ENCODE results near the gene GNPNAT1.
"Not testable (repeated sequence)": the region's sequence is repeated elsewhere in the genome, so short reads cannot be mapped to it uniquely, and the experiment has no call there.

The GNPNAT1 gene

DNA sequence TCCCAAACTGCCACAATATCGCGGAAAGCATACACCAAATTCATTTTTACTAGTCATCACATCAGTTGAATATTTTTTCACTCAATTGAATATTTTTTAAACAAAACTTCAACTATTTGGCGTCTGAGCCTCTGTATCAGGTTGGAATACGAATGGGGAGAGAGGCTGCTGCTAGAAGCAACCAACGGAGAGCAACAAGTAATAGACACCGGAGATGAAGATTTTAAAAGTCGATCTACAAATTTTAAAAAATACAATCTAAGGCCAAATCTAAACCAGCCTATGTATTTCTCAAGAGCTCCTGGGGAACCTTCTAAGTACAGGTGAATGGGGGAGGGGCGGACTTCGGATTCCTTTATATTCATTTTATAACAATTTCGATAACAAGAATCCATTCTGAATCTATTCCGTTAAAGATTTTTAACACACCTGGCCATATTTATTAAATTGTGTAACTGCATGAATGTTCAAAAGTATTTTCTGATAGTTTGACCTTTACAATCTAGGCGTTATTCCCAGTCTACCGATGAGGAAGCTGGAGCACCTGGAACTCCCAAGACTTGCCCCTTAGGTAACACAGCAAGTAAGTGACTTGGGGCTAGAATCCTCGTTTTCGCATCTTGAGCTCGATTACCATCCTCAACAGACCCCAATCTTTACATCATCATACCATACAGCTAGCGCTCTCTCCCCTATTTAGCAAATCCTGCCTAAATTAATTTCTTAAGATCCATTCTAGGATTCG, 1.2 kb downstream of the GNPNAT1 start:
- no peak for DNase-seq (ENCODE audit: low read depth in 1 of 2, low spot score in 1 of 2)

DNA sequence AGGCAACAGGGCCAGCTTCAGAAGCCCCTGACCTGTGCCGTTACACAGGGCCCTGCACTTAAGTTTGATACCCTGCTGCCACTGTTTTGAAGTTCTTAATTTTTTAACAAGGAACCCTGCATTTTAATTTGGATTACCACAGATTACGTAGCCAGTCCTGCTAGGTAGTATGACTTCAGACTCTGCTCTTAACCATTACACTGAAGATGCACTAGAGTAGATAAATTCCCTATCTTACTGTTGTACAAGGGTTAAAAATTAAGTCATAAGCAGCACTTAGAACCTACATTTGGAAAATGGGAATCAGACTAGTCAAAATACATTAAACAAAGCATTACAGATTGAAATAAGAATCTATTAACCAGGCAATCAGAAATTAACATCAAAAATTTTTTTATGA, 2.3 kb downstream of the GNPNAT1 start:
- no peak for DNase-seq (ENCODE audit: low read depth in 1 of 2, low spot score in 1 of 2)

DNA sequence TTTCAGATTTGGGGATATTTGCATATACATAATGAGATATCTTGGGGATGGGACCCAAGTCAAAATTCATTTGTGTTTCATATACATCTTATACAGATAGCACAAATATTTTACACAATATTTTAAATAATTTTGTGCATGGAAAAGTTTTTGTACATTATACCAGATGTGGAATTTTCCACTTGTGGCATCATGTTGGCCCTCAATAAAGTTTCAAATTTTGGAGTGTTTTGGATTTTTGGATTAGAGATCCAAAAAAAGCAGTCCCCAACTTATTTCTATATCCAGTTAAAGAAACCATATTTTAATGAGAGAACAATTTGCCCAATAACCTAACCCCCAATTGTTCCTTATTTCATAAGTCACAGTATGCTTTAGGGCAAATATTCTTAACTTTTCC, 4.5 kb downstream of the GNPNAT1 start:
- no peak for DNase-seq (ENCODE audit: low read depth in 1 of 2, low spot score in 1 of 2)

DNA sequence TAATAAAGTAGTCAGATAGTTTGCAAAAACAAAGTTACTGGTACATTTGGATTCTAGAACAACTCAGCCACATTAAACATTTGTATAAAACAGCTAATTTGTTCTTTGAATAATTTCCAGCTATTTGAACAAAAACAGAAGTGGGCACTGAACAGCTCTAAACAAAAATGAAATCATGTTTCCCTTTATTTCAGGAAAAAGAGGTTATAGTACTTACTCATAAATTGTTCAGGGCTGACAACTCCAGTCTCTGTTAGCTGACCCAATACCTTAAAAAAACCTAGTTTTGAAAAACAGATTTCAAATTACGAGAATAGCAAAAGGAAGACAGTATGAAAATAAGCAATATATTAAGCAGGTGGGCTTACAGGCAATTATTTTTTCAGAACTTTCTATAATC, 8.2 kb downstream of the GNPNAT1 start:
- DNase-seq (ENCODE audit: low read depth in 1 of 2, low spot score in 1 of 2) = no peak

DNA sequence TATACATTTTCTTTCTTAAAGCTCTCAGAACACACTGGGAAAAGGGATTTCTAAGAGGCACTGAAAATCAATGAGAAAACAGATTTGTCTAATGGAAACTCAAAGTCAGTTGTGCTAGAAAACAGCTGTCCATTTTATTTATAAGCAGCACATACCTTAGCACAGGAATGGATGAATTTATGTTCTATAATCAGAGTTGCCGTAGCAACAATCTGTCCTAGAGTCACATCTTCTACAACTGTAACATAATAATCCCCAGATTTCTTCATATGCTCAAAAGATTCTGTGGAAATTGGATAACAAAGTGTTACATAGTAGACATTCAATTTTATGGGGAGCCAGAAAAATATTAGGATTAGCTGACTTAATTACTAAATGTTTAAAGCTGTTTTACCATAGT, 9.8 kb downstream of the GNPNAT1 start:
- no peak for DNase-seq (ENCODE audit: low read depth in 1 of 2, low spot score in 1 of 2)

DNA sequence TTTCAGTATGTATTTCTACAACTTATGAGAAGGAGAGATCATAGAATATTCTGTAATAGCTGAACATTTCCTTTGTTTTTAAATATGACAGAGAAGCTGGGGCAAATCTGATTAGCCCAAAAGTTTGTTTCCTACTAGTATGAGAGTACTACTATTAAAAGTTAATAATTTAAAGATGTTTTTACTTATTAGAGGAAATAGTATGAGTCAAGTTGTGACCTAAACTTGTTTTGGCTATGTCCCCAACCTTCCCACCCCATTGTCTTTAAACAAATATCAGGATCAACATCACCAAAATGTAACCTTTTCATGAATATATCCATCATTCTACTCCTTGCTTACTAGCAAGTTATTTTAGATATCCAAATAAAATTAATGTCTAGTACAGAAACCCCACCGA, 10.5 kb downstream of the GNPNAT1 start:
- DNase-seq (ENCODE audit: low read depth in 1 of 2, low spot score in 1 of 2) = no peak

DNA sequence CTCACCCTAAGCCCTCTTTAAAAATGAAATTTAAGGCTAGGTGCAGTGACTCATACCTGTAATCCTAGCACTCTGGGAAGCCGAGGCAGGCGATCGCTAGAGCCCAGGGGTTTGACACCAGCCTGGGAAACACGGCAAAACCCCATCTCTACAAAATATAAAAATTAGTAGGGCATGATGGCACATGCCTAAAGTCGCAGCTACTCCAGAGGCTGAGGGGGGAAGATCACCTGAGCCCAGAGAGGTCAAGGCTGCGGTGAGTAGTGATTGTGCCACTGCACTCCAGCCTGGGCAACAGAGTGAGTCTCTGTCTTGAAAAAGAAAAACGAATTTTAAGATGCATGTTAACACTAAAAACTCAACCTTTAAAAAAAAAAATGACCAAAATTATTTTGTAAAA, 12.7 kb downstream of the GNPNAT1 start:
- DNase-seq (ENCODE audit: low read depth in 1 of 2, low spot score in 1 of 2) = no peak

DNA sequence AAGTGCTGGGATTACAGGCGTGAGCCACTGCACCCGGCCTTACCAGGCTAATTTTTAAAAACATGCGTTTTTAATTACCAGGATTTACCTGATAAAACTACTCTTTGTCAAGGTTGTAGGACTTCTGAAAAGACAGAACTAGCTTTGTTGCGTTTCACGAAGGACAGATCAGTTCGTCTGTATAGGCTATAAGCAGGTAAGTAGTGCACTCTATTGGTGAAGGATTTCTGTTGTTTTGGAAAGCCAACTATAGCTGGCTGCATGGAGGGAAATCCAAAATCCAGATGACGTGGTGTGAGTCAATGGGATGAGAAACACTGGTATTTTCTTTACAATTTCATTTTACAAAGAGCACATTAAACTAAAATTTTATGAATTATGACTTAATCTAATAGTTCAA, 14.6 kb downstream of the GNPNAT1 start:
- DNase-seq (ENCODE audit: low read depth in 1 of 2, low spot score in 1 of 2) = no peak

DNA sequence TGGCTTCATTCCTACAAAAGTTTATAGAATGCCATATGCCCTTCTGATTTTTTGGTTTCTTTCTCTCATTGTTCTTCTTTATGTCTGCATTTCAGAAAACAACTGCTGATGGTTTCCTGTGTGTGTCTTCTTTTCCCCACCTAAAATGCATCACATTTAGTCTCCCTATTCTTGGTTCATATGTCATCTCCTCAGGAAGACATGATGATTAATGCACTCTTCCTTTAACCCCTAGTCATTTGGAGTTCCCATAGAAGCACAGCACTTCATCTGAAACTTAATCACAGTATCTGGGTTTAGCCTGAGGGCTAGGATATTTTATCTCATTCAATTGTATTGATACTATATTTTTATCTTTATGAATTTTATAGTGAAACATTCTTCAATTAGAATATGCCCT, 21.5 kb downstream of the GNPNAT1 start:
- DNase-seq (ENCODE audit: low read depth in 1 of 2, low spot score in 1 of 2) = no peak

DNA sequence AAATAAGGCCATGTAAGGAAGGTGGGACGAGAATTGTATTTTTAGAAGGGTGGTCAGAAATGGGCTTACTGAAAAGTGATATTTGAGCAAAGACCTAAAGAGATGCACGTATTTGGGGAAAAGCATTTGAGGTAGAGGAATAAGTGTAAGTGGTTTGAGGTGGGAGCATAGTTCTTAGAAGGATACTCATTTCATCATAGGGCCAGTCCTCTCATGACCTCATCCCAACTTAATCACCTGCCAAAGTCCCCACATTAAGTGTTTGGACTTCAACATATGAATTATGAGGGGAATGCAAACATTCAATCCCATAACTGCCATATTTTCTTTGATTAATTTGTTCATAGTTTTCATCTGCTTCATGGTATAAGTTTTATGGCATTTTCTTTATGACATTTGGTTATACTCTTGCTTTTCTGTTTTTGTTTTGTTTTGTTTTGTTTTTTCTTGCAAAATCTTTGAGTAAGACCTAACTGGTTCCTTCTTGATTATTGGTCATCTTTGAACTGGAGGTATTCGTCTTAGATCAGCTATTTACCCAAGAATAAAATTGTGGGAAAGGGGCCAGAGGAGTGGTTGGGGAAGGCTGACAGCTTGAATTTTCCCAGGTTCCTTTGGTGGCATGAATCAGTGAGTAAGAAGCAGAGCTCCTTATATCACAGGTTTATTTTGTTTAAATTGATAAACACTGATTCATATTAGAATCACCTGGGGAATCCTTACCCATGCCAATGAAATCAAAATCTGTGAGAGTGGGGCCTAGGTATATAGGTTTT, 24.2 kb downstream of the GNPNAT1 start:
- no peak for DNase-seq (ENCODE audit: low read depth in 1 of 2, low spot score in 1 of 2)

DNA sequence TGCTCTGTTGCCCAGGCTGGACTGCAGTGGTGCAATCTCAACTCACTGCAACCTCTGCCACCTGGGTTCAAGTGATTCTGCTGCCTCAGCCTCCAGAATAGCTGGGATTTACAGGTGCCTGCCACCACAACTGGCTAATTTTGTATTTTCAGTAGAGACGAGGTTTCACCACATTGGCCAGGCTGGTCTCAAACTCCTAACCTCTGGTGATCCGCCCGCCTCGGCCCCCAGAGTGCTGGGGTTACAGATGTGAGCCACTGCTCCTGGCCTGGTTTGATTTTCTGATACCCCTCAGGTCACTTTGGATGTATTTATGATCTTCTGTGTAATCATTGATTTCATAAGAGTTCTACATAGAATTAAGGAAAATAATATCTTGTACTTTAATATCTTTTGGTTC, 28.5 kb downstream of the GNPNAT1 start:
- not testable (repeated sequence) for DNase-seq (ENCODE audit: low read depth in 1 of 2, low spot score in 1 of 2)

DNA sequence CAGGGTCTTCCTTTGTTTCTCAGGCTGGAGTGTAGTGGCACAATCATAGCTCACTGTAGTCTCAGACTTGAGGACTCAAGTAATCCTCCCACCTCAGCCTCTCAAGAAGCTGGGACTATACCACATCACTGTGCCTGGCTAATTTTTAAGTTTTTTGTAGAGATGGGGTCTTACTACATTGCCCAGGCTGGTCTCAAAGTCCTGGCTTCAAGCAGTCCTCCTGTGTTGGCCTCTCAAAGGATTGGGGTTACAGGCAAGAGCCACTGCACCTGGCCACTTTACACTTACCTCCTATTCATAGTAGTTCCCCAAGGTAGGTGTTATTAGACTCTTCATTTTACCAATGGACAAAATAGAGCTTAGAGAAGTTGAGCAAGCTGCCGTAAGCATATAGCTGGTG, 32.3 kb downstream of the GNPNAT1 start:
- DNase-seq (ENCODE audit: low read depth in 1 of 2, low spot score in 1 of 2) = no peak

DNA sequence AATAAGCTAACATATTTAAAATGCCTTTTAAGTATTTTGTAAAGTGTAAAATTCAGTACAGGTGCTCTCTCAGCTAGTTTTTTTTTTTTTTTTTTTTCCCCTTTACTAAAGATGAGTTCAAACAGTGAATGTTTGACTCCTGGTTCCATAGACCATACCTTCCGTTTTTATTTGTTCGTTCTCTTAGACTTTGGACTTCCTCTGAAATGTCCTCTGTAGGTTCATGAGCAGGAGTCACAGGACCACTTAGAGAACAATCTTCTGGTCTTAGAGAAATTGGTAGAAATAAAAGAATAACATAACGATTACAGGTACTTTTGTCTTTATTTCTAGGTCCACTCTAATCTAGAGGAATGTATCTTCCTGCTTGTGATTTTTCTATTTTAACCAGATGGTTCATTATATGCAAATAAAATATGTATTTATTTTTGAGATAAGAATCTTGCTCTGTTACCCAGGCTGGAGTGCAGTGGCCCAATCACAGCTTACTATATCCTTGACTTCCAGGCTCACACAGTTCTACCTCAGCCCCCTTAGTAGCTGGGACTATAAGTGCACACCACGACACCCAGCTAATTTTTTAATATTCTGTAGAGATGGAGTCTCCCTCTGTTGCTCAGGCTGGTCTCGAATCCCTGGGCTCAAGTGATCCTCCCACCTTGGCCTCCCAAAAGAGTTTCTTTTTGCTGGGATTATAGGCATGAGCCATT, 35.6 kb downstream of the GNPNAT1 start:
- DNase-seq (ENCODE audit: low read depth in 1 of 2, low spot score in 1 of 2) = no peak

DNA sequence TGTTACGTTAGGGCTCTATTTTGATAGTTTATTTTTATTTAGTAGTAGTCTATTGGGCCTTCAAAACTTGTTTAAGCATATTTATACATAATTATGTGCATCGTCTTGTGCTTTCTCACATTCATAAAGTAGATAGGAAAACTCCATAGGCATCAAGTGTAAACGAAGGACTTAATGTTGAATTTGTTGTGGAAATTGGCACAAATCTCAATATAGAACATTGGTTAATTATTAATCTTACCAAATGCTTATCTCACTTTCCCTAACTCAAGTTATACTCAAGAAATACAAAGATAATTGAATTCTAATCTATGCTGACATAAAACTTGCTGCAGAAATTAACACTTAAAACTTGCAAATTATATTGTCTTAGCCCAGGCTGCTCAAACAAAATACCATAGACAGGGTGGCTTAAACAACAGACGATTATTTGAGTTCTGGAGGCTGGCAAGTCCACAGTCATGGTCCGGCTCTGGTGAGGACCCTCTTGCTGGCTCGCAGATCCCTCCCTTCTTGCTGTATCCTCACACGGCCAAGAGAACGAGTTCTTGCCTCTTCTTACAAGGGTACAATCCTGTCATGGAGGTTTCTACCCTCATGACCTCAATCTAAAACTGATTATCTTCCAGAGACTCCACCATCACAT, 42.6 kb downstream of the GNPNAT1 start:
- DNase-seq (ENCODE audit: low read depth in 1 of 2, low spot score in 1 of 2) = no peak

DNA sequence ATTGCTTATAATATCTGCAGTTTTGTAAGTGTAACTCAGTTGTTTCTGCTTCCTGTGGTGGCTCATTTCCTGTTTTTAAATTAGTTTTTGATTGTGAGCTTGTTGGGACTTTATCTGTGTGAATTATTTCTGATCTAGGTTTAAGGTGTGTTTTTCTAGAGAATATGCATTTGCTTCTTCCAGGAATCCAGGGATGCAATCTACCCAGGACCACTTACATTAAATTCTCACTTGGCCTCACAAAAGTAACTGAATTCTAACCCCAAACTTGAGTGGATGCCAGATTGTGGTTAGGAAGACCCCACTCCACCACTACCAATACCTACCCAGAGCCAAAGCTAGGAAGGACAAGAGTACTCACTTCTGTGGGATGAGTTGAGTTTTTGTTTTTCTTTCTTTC, 49.5 kb downstream of the GNPNAT1 start:
- DNase-seq (ENCODE audit: low read depth in 1 of 2, low spot score in 1 of 2) = no peak

DNA sequence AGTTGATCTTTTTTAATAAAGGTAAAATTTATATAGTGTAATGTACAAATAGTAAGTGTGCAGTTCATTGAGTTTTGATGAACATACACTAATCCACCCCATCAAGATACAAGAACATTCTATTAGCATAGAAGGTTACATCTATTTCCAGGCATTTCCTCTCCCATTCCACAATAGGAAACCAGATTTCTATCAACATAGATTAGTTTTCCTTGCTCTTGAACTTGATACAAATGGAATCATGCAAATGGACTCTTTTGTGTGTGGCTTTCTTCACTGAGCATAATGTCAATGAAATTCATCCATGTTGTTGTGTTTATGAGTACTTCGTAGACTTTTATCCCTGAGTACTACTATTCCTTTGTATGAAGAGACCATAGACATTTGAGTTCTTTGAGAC, 50.7 kb downstream of the GNPNAT1 start:
- no peak for DNase-seq (ENCODE audit: low read depth in 1 of 2, low spot score in 1 of 2)

DNA sequence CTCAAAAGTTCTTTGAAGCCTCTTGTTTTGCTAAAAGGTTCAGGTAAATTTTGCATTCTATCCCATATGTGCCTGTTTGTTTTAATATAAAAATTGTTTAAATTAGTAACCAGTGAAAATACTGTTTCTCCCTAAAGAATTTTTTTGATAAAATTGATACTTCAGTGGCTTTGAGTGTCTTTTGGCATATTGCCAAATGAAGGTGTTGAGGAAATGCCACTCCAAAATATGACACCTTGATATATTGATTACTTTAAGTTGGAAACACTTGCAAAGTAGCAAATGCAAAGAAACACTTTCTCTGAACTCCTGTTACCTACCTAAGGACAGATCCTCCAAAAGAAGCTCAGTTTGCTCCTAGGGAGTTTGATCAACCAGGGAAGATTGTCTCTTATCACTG, 53.0 kb downstream of the GNPNAT1 start:
- no peak for DNase-seq (ENCODE audit: low read depth in 1 of 2, low spot score in 1 of 2)

DNA sequence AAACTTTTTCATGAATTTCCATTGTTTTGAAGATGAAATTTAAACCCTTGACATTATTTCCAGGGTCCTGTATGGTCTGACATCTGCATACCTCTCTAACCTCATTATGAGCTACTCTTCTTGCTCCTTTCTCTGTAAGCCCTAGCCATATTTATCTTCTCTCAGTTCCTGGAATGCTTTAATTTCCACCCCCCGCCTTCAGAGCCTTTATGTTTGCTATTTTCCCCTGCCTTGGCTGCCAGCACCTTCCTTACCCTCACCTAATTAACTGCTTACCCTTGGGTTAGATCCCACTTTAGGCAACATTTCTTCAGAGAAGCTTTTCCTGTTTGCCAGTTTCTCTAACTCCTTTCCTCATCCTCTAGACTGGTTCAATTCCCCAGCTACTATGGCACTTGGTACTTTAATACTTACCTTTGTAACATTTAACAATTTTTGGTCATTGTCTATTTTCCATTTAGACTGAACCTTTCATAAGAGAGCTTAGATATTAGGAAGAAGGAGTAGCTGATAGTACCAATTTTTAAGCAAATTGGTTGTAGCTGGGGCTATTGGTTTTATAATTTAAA, 55.4 kb downstream of the GNPNAT1 start:
- DNase-seq (ENCODE audit: low read depth in 1 of 2, low spot score in 1 of 2) = no peak

DNA sequence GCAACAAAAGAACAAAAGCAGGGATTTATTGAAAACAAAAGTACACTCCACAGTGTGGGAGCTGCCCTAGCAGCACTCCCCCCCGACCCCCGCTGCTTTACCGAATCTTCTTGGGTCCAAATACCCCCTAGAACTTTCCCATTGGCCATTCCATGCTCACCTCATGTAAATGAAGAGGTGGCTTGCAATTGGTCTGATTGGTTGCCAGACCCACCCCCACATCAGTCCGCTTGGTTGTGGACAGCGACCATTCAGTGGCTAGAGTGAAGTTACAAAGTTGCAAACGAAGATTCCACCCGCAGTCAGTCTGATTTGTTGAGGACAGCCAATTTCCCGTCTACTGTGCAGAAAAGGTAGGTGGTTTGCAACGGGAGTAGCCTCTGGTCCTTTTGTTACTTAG, 57.6 kb downstream of the GNPNAT1 start:
- no peak for DNase-seq (ENCODE audit: low read depth in 1 of 2, low spot score in 1 of 2)

DNA sequence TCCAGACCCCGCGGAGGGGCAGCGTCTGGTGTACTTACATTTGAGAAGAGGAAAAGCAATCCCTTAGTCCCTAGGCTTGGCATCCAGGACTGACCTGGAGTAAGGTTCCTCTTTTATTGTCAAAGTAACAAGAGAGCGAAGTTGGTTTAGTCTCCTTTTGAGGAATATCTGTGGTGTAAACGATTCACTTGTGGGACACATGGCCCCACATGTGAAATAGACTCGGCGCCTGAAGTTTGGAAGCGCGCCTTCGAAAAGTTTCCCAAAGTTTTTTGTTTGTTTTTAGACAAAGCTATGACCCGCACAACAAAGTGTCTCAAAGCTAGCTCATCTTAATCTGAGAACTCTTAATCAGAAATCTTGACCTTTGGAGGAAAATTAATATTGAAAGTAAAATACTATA, 60.7 kb downstream of the GNPNAT1 start:
- DNase-seq (ENCODE audit: low read depth in 1 of 2, low spot score in 1 of 2) = no peak

DNA sequence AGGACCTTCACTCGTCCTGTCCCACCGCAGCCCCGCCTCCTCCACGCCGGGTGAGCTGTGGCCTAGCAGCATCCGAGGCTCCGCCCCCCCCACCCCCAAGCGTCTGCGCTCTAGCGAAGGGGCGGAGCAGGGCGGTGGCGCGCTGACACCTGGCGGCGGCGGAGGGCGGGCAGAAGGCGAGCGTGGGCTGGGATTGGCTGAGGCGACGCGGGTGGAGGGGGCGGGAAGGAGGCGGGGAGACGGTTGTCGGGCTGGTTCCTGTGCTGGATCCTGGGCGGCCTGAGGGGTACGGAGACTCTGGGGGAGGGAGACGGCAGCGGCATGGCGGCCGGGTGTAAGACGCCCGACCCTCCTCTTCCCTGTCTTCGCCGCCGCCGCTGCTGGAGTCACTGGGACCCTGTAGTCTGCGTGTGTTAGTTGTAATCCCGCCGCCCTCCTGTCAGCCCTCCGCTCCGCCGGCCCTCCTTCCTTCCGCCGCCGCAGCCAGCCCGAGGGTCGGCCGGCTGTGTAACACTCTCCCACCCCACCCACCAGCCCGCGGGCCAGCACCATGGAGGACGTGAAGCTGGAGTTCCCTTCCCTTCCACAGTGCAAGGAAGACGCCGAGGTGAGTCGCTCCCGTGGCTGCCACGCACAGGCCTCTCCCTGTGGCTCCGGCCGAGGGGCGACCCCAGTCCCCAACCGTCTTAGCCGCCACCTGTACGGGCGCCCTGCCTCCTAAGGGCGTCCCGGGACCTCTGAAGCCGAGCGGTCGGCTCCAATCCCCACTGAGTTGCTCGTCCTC, 61.3 kb downstream of the GNPNAT1 start, which contains the start of gene STYX:
Gene STYX (plus strand): TSS at position 242 of the 784 bp plus-strand sequence. CDS start 309 bp downstream, at position 551.
- DNase-seq (ENCODE audit: low read depth in 1 of 2, low spot score in 1 of 2) = peak; percentile 96 to 97
